T-helper 1 cell treated with Interleukin-12 subunit alpha and Interleukin-12 subunit beta and Interleukin-4 antibody, amounts not matched to agents 30 μg/mL and 1 μg/mL, for 36 hours (primary cell): Measurements from ENCODE around the gene LGALS14.

Experiments
- H3K27ac Mint-ChIP-seq: one replicate; pipeline ENCODE4 v1.8.0; 2021; ENCODE audit warnings: mild to moderate bottlenecking, mixed read lengths
- H3K27me3 Mint-ChIP-seq: one replicate; pipeline ENCODE4 v1.8.0; 2021; ENCODE audit warnings: low read depth, mixed read lengths
- H3K36me3 Mint-ChIP-seq: one replicate; pipeline ENCODE4 v1.8.0; 2021; ENCODE audit warnings: low read depth, mixed read lengths
- H3K4me1 Mint-ChIP-seq: one replicate; pipeline ENCODE4 v1.8.0; 2021; ENCODE audit warnings: low read depth, mixed read lengths
- H3K4me3 Mint-ChIP-seq: one replicate; pipeline ENCODE4 v1.8.0; 2021; ENCODE audit warnings: mild to moderate bottlenecking, moderate library complexity, mixed read lengths
- H3K9me3 Mint-ChIP-seq: one replicate; pipeline ENCODE4 v1.8.0; 2021; ENCODE audit warnings: mixed read lengths

LGALS14 gene

DNA sequence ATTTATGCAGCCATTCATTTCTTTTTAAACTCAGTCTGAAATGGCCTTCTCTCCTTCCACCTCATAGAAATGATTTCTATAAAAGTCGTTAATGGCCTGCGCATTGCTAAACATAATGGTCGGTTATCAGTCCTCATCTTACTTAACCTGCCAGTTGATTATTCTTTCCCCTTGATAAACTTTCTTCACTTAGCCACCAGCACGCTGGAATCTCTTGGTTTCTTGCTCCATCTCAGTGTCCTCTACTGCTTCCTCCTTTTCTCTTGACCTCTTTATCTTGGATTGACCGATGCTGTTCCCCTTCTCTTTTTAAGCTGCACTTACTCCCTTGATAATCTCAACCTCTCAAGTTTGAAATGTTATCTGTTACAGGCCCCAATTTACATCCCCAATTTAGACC lies 45.7 kb downstream of the LGALS14 start:
- H3K9me3 Mint-ChIP-seq, result no peaks in the 10 kb centered on the region
- no peak overlapping the region for H3K4me3 Mint-ChIP-seq
- H3K36me3 Mint-ChIP-seq, result no peaks in the 10 kb centered on the region

DNA sequence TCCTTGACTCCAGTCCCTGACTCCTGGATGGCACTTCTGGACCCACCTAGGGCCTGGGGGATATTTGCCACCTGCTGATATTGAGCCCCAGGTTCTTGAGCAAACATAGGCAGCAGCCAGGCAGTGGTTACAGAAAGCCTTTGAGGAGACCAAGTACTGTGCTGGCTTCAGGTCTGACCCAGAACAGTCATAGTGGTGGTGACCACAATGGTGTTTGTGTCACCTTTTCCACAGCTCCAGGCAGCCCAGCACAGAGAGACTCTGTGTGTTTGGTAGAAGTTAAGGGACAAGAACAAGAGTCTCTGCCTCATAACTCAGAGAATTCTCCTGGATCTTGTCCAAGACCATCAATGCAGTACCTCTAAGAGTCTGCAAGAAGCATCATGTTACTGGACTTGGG lies 48.1 kb downstream of the LGALS14 start:
- Mint-ChIP-seq H3K27ac (no peak overlapping the region), H3K36me3 (no peaks in the 10 kb centered on the region), H3K4me1 (no peaks in the 10 kb centered on the region), H3K4me3 (no peak overlapping the region), H3K27me3 (peaks cover 19% of the 10 kb centered on the region), H3K9me3 (no peaks in the 10 kb centered on the region)

More for the DNA sequence above, 45.7 kb downstream of the LGALS14 start:
- H3K4me1 Mint-ChIP-seq, result no peaks in the 10 kb centered on the region
- no peak overlapping the region for H3K27ac Mint-ChIP-seq
- peaks cover 19% of the 10 kb centered on the region for H3K27me3 Mint-ChIP-seq

DNA sequence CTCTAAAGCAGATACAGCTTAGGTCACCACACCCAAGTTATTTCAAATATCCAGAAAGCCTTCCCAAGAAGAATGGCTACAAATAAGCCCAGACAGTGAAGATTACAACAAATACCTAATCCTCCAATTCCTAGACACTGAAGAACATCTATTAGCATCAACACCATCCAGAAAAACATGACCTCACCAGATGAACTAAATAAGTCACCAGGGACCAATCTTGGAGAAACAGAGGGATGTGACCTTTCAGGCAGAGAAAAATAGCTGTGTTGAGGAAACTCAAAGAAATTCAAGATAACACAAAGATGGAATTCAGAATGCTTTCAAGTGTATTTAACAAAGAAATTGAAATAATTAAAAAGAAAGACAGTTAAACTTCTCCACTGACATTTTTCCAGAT lies 48.5 kb downstream of the LGALS14 start:
- Mint-ChIP-seq H3K27ac (no peak overlapping the region), H3K27me3 (peaks cover 19% of the 10 kb centered on the region), H3K36me3 (no peaks in the 10 kb centered on the region), H3K9me3 (no peaks in the 10 kb centered on the region), H3K4me3 (no peak overlapping the region), H3K4me1 (no peaks in the 10 kb centered on the region)

DNA sequence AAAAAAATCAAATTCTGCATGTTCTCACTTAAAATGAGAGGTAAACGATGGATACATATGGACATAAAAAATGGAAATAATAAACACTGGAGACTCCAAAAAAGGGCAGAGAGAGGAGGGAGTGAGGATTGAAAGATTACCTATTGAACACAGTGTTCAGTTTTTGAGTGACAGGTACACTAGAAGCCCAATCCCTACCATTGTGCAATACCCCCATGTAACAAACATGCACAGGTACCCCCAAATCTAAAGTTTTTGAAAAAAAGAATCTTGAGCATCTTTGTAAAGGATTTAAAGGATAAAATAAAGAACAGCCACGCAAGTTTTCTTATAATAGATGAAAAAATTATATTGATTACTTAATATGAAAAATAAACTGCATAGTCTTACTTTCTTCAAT lies 50.3 kb downstream of the LGALS14 start:
- no peaks in the 10 kb centered on the region for H3K36me3 Mint-ChIP-seq
- H3K9me3 Mint-ChIP-seq, result no peaks in the 10 kb centered on the region
- H3K4me3 Mint-ChIP-seq, result no peak overlapping the region
- no peaks in the 10 kb centered on the region for H3K4me1 Mint-ChIP-seq
- H3K27me3 Mint-ChIP-seq, result peaks cover 23% of the 10 kb centered on the region
- no peak overlapping the region for H3K27ac Mint-ChIP-seq

DNA sequence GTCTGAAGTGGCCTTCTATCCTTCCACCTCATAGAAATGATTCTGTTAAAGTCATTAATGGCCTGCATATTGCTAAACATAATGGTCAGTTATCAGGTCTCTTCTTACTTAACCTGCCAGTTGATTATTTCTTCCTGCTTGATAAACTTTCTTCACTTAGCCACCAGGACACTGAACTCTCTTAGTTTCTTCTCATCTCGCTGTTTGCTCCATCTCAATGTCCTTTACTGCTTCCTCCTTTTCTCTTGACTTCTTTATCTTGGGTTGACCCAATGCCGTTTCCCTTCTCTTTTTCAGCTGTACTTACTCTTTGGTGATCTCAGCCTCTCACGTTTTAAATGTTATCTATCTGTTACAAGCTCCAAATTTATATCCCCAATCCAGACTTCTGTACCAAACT lies 50.7 kb downstream of the LGALS14 start:
- no peaks in the 10 kb centered on the region for H3K36me3 Mint-ChIP-seq
- H3K4me3 Mint-ChIP-seq, result no peak overlapping the region
- H3K27ac Mint-ChIP-seq, result no peak overlapping the region
- H3K9me3 Mint-ChIP-seq, result no peaks in the 10 kb centered on the region
- peaks cover 22% of the 10 kb centered on the region for H3K27me3 Mint-ChIP-seq
- peaks cover 4% of the 10 kb centered on the region for H3K4me1 Mint-ChIP-seq
